ENCODE data around the gene ALG2. TPM values are rescaled to one million over a fixed set of nuclear protein-coding genes. Genes with fewer than 3 reads are reported as not detected.

The ALG2 gene, protein sequence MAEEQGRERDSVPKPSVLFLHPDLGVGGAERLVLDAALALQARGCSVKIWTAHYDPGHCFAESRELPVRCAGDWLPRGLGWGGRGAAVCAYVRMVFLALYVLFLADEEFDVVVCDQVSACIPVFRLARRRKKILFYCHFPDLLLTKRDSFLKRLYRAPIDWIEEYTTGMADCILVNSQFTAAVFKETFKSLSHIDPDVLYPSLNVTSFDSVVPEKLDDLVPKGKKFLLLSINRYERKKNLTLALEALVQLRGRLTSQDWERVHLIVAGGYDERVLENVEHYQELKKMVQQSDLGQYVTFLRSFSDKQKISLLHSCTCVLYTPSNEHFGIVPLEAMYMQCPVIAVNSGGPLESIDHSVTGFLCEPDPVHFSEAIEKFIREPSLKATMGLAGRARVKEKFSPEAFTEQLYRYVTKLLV
- 10 to 100 TPM; 24.6 to 39.5 (median 27.2) TPM for total RNA-seq
- polyA plus RNA-seq = 10 to 100 TPM; 15.4 to 17.7 (median 16.9) TPM
- long read RNA-seq, donor 1, transcript ALG2-203 (2 exons, 1,880 nt) = major isoform, 13 of 15 reads
- long read RNA-seq, donor 1, partial matches to known transcripts = 0 of 15 reads
- long read RNA-seq, donor 1, other reads (novel, unspliced or antisense) = 0 of 15 reads
- long read RNA-seq, donor 2, transcript ALG2-203 (2 exons, 1,880 nt) = major isoform, 15 of 456 reads
- long read RNA-seq, donor 2, partial matches to known transcripts = 194 of 456 reads
- long read RNA-seq, donor 2, other reads (novel, unspliced or antisense) = 244 of 456 reads

GRCh38 chr9:99221621-99222415 lies at the start of gene ALG2, which contains the start of gene SEC61B:
ALG2 (minus strand) TSS chr9:99221942; CDS start chr9:99221894, 48 bp downstream.
SEC61B (plus strand) TSS chr9:99222282; CDS start chr9:99222364, 82 bp downstream.
- intact Hi-C loops (cut with DNase I; ENCODE audit: low total_unique reads) = no loop called here
- WGBS, 5 donors = 0% methylated on average over 12 to 70 of the region's 70 CpGs
- no peaks in the 10 kb centered on the region for H3K9me3 ChIP-seq
- H3K4me1 ChIP-seq = peaks cover 43 to 90% (median 77%) of the 10 kb centered on the region in 6 donors
- peak within 1 kb of the TSS; percentile 89 to 98 (median 94) for H3K27ac ChIP-seq
- TF ChIP-seq POLR2AphosphoS5 (IDR thresholded peaks at IDR 0.05) = peak; percentile 96 to 98 (median 98)
- TF ChIP-seq, protein P1, sequence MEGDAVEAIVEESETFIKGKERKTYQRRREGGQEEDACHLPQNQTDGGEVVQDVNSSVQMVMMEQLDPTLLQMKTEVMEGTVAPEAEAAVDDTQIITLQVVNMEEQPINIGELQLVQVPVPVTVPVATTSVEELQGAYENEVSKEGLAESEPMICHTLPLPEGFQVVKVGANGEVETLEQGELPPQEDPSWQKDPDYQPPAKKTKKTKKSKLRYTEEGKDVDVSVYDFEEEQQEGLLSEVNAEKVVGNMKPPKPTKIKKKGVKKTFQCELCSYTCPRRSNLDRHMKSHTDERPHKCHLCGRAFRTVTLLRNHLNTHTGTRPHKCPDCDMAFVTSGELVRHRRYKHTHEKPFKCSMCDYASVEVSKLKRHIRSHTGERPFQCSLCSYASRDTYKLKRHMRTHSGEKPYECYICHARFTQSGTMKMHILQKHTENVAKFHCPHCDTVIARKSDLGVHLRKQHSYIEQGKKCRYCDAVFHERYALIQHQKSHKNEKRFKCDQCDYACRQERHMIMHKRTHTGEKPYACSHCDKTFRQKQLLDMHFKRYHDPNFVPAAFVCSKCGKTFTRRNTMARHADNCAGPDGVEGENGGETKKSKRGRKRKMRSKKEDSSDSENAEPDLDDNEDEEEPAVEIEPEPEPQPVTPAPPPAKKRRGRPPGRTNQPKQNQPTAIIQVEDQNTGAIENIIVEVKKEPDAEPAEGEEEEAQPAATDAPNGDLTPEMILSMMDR (IDR thresholded peaks at IDR 0.05 in 8 of 11, conservative IDR thresholded peaks at IDR 0.05 in 3 of 11) = peak in 6 of 11 experiments; percentile 11 to 28 (median 18)
- TF ChIP-seq POLR2A (IDR thresholded peaks at IDR 0.05) = peak; percentile 20 to 91 (median 73)
- H3K36me3 ChIP-seq = peaks cover 0 to 55% (median 19%) of the 10 kb centered on the region in 6 donors
- no peaks in the 10 kb centered on the region for H3K27me3 ChIP-seq (replicated peaks in 1 of 7)
- peak within 1 kb of the TSS; percentile 74 to 98 (median 87) for H3K4me3 ChIP-seq
- peak; percentile 98 for DNase-seq

DNA sequence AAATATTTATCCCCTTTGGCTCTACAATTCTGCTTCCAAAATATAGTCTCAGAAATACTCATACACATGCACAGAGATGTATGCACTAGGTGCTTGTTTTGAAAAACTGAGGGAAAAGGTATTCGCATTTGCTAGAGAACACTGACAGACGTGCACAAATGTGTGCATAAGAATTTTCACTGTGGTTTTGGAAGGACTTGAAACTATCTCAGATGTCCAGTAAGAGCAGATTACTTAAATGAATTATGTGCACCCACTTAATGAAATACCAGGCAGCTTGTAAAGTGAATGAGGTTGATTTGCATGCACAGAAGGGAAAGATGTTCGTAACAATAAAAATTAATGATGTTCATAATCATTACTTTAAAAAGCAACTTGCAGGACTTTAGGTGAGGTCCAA lies 48.7 kb upstream of the ALG2 start:
- Histone ChIP-seq H3K4me3 (no peak overlapping the region), H3K4me1 (peaks cover 0 to 14% (median 9%) of the 10 kb centered on the region in 6 donors), H3K27ac (no peak overlapping the region), H3K27me3 (replicated peaks in 1 of 7) (no peaks in the 10 kb centered on the region), H3K36me3 (no peaks in the 10 kb centered on the region), H3K9me3 (no peaks in the 10 kb centered on the region)
- TF ChIP-seq POLR2AphosphoS5 (IDR thresholded peaks at IDR 0.05) (no peak), POLR2A (IDR thresholded peaks at IDR 0.05) (no peak)
- TF ChIP-seq, protein P1 (IDR thresholded peaks at IDR 0.05 in 8 of 11, conservative IDR thresholded peaks at IDR 0.05 in 3 of 11) = no peak
- DNase-seq = no peak
- 61 to 65% (median 64%) methylated on average over 3 of the region's 3 CpGs for WGBS, 5 donors
- intact Hi-C loops (cut with DNase I; ENCODE audit: low total_unique reads) = no loop called here

DNA sequence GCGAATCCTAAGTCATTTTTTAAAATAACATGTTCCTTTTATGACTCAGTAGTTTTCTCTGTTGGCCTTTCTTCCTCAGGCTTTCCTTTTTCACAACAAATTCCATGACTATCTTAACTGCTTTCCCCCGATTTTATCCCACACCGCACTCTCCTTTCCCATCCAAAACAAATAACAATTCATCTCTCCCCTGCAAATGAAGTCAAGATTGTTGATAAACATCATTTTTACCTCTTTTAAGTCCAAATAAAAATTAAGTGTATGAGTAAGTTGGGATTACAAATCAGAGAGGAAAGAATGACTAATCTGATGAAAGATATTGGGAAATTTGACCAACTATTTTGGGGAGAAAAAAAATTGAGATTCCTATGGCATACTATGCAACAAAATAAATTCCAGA lies 47.7 kb upstream of the ALG2 start:
- WGBS, 5 donors = 77 to 93% (median 78%) methylated on average over 3 of the region's 3 CpGs
- intact Hi-C loops (cut with DNase I; ENCODE audit: low total_unique reads) = no loop called here
- no peaks in the 10 kb centered on the region for H3K27me3 ChIP-seq (replicated peaks in 1 of 7)
- no peak overlapping the region for H3K4me3 ChIP-seq
- no peaks in the 10 kb centered on the region for H3K9me3 ChIP-seq
- H3K27ac ChIP-seq = no peak overlapping the region
- H3K36me3 ChIP-seq = no peaks in the 10 kb centered on the region
- peaks cover 0 to 14% (median 9%) of the 10 kb centered on the region in 6 donors for H3K4me1 ChIP-seq
- no peak for DNase-seq
- TF ChIP-seq POLR2A (IDR thresholded peaks at IDR 0.05) = no peak
- no peak for TF ChIP-seq POLR2AphosphoS5 (IDR thresholded peaks at IDR 0.05)
- TF ChIP-seq, protein P1 (IDR thresholded peaks at IDR 0.05 in 8 of 11, conservative IDR thresholded peaks at IDR 0.05 in 3 of 11) = no peak

Data from spleen (tissue), 13 donors.